GM06990 (cell line): ENCODE results near the gene SLC4A8.

Source experiments
- DNase-seq: peaks from one replicate; pipeline ENCODE4 v3.0.0-alpha.2; 2011; ENCODE audit not compliant: insufficient read length; ENCODE audit errors: extremely low read depth
- H3K27me3 ChIP-seq: replicated peaks from 2 replicates; pipeline ENCODE4 v1.6.0; 2011; ENCODE audit warnings: low read length; ENCODE audit not compliant: control insufficient read depth, insufficient read depth
- H3K36me3 ChIP-seq: 2 replicates; pipeline ENCODE4 v1.5.1; 2011; ENCODE audit warnings: low read length; ENCODE audit not compliant: control insufficient read depth, insufficient read depth
- H3K4me3 ChIP-seq: replicated peaks from 2 replicates; pipeline ENCODE4 v1.5.1; 2011; ENCODE audit warnings: low read depth, mild to moderate bottlenecking, control low read depth, low read length
- TF ChIP-seq, protein P1 (sequence below): IDR thresholded peaks from 2 replicates; pipeline ENCODE4 v1.5.1; 2011; ENCODE audit warnings: low read length, control low read depth, mild to moderate bottlenecking, inconsistent platforms; ENCODE audit not compliant: insufficient read depth, poor library complexity, severe bottlenecking

The SLC4A8 gene

DNA sequence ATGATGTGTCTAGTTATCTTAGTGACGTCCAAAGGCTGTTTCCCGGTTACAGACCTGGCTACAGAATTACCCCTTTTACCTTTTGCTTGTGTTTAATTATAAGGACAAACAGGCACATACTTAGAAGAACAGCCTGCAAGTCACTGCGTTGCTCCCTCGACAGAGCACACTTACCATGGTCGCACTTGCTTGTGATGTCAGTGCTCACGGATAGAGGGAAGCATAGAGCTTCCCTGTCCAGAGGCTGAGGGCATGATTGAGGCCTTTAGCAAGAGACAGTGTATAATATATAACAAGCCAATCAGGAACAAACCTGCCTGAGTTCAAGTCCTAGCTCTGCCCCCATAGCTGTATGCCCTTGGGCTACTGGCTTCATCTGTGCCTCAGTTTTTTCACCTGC, 93.2 kb downstream of the SLC4A8 start:
- Histone ChIP-seq H3K36me3 (no peaks in the 10 kb centered on the region), H3K27me3 (no peaks in the 10 kb centered on the region), H3K4me3 (no peak overlapping the region)
- TF ChIP-seq, protein P1, sequence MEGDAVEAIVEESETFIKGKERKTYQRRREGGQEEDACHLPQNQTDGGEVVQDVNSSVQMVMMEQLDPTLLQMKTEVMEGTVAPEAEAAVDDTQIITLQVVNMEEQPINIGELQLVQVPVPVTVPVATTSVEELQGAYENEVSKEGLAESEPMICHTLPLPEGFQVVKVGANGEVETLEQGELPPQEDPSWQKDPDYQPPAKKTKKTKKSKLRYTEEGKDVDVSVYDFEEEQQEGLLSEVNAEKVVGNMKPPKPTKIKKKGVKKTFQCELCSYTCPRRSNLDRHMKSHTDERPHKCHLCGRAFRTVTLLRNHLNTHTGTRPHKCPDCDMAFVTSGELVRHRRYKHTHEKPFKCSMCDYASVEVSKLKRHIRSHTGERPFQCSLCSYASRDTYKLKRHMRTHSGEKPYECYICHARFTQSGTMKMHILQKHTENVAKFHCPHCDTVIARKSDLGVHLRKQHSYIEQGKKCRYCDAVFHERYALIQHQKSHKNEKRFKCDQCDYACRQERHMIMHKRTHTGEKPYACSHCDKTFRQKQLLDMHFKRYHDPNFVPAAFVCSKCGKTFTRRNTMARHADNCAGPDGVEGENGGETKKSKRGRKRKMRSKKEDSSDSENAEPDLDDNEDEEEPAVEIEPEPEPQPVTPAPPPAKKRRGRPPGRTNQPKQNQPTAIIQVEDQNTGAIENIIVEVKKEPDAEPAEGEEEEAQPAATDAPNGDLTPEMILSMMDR = peak; percentile 17
- DNase-seq = no peak

DNA sequence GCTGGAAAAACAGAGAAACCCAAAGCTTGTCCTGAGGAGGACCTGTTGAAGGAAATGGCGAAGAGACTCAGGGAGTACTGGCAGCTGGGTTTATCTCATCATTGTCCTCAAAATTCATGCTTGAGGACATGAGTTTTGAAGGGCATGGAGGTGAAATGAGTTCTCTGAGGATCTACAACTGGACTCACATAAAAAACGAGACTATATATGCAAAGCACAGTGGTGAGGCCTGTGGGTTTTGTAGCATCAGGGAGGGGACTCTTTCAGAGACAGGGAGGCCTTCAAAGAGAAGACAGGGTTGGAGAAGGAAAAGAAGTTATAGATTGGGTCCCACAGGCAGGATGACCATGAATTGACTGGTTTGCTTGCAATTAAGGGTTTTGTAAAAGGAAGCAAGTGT, 95.1 kb downstream of the SLC4A8 start:
- DNase-seq = no peak
- no peaks in the 10 kb centered on the region for H3K27me3 ChIP-seq
- no peaks in the 10 kb centered on the region for H3K36me3 ChIP-seq
- no peak overlapping the region for H3K4me3 ChIP-seq
- TF ChIP-seq, protein P1 = no peak

DNA sequence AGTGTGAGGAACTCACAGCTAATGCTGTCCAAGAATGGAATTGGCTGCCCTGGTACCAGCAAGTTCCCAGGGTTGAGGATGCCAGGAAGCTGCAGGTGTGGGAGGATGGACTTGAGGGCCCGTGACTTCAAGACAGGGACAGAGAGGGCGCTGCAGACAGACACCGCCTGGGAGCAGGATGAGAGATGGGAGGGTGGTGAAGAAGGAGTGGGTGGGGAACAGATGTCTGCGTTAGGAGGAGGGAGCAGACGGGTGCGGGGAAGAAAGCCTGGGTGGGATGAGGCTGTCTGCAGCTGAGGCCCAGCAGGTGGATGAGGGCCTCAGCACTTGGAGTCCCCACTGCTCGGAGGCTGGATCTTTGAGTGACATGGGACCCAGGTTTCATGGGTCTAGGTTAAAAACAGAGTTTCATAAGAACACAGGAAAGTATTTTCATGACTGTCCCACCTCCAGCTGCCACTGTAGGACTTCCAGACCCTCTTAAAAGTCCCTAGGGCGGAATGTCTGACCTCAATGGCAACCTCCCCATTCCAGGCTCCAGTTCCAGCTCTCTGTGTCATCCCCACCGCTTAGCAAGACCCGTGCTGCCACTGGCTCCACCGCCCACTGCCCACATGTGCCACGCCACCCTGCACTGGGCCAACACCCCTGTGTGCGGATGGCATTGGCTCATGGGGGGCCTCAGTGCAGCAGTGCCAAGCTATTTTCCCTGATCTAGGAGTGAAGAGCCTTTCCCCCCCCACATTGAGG, 96.1 kb downstream of the SLC4A8 start:
- Histone ChIP-seq H3K36me3 (no peaks in the 10 kb centered on the region), H3K4me3 (no peak overlapping the region), H3K27me3 (no peaks in the 10 kb centered on the region)
- DNase-seq = no peak
- TF ChIP-seq, protein P1 = peak; percentile 8

DNA sequence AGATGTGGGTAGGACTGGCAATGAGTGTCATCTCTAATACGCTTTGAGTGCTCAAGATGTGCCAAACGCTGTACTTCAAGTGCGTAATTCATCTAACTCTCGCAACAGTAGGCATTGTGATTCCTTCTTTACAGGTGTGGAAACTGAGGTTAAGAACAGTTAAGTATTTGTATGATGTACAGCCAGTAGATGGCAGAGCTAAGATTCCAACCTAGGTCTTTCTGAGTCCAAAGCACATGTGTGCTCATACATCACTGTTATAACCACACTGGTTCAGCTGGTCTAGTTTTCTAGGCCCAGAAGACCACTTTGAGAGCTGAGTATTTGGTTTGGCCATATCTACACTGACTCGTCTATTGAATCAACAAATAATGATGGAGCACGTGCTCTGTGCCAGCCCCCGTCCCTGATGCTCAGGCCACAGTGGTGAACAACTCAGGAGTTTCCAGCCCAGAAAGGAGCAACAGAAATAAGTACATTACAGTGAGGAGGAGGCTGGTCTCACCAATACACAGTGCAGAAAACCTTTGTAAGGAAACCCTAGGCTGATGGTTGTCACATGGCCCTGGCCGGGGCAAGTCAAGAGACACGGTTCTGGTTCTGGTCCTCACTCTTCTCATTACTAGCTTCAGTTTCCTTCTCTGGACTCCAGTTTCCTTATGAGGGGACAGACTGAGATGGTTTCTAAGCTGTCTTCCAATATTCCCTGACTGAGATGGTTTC, 97.1 kb downstream of the SLC4A8 start:
- TF ChIP-seq, protein P1 = peak; percentile 19
- H3K27me3 ChIP-seq = no peaks in the 10 kb centered on the region
- no peak for DNase-seq
- H3K36me3 ChIP-seq = no peaks in the 10 kb centered on the region
- H3K4me3 ChIP-seq = no peak overlapping the region

DNA sequence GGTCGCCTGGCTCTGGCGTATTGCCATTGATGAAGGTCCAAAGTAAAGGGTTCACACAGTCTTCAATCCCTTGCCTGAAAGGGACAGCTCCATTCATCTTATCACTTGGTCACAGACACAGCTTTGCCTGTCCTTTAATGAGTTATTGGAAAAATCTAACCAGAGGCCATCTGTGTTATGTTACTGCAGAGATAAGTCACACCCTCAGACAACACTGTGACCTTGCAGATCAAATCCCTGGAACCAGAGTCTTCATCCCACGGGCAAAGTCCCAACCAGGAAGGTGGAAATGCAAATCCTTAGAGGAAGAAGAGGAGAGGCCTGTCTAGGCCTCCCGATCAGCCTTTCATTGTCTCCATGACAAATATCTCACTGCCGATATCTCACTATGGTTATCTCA, 98.1 kb downstream of the SLC4A8 start:
- H3K27me3 ChIP-seq = no peaks in the 10 kb centered on the region
- no peaks in the 10 kb centered on the region for H3K36me3 ChIP-seq
- H3K4me3 ChIP-seq = no peak overlapping the region
- TF ChIP-seq, protein P1 = no peak
- no peak for DNase-seq
